HUDEP-2 (cell line): ENCODE results near the gene CRYBG1.
A peak's percentile ranks its signal among the peaks of the same experiment; 100 is the strongest.

Experiments
- DNase-seq, 76 experiments: peaks; one replicate each; lab custom pipeline; 2025; ENCODE audit not compliant: unreplicated experiment in 76 of 76; lab: John Stamatoyannopoulos, UW

The CRYBG1 gene

GRCh38 chr6:106421496-106421895 lies 61.0 kb downstream of the CRYBG1 start:
- DNase-seq: no peak

- no peak for DNase-seq
These were observed 62.0 kb downstream of the CRYBG1 start for GRCh38 chr6:106422534-106422933.

- DNase-seq: no peak
These were observed 64.9 kb downstream of the CRYBG1 start for GRCh38 chr6:106425382-106425781.

- DNase-seq: no peak
These were observed 65.9 kb downstream of the CRYBG1 start for GRCh38 chr6:106426250-106426970.

- DNase-seq: no peak
These were observed 69.9 kb downstream of the CRYBG1 start for GRCh38 chr6:106430466-106430865.

- no peak for DNase-seq
These were observed 70.9 kb downstream of the CRYBG1 start for GRCh38 chr6:106431405-106431804.

GRCh38 chr6:106431972-106432371 lies 71.5 kb downstream of the CRYBG1 start:
- no peak for DNase-seq

GRCh38 chr6:106434530-106434929 lies 74.0 kb downstream of the CRYBG1 start:
- no peak for DNase-seq

- no peak for DNase-seq
These were observed 78.9 kb downstream of the CRYBG1 start for GRCh38 chr6:106439459-106439858.

- no peak for DNase-seq
These were observed 80.0 kb downstream of the CRYBG1 start for GRCh38 chr6:106440546-106440945.

GRCh38 chr6:106442395-106442794 lies 81.9 kb downstream of the CRYBG1 start:
- no peak for DNase-seq

GRCh38 chr6:106444777-106445507 lies 84.4 kb downstream of the CRYBG1 start:
- DNase-seq: peak in 37 of 76 experiments; percentile 16 to 83 (median 62)

GRCh38 chr6:106445508-106445878 lies 85.0 kb downstream of the CRYBG1 start:
- DNase-seq: no peak

GRCh38 chr6:106446287-106446885 lies 85.9 kb downstream of the CRYBG1 start:
- DNase-seq: peak in 9 of 76 experiments; percentile 9 to 55 (median 30)

GRCh38 chr6:106446983-106447382 lies 86.5 kb downstream of the CRYBG1 start:
- DNase-seq: no peak

- no peak for DNase-seq
These were observed 87.5 kb downstream of the CRYBG1 start for GRCh38 chr6:106448000-106448426.

GRCh38 chr6:106450653-106451052 lies 90.1 kb downstream of the CRYBG1 start:
- no peak for DNase-seq

- DNase-seq: no peak
These were observed 90.9 kb downstream of the CRYBG1 start for GRCh38 chr6:106451439-106451838.

GRCh38 chr6:106452628-106453027 lies 92.1 kb downstream of the CRYBG1 start:
- DNase-seq: no peak

GRCh38 chr6:106453756-106454367 lies 93.3 kb downstream of the CRYBG1 start:
- DNase-seq: no peak

- peak in 31 of 76 experiments; percentile 16 to 71 (median 49) for DNase-seq
These were observed 96.2 kb downstream of the CRYBG1 start for GRCh38 chr6:106456756-106457155.
